Measurements from ENCODE around the gene MMP19. TPM values are rescaled to one million over a fixed set of nuclear protein-coding genes. Genes with fewer than 3 reads are reported as not detected.
A peak's percentile ranks its signal among the peaks of the same experiment; 100 is the strongest.

The MMP19 gene
- total RNA-seq, 2 experiments from 2014 or later = not detected

GRCh38 chr12:55830601-55831446 lies 11.9 kb downstream of the MMP19 start:
- peak; percentile 57 for DNase-seq
- Mint-ChIP-seq H3K4me3 (peak overlapping the region; percentile 99), H3K4me1 (peaks cover 38% of the 10 kb centered on the region)

GRCh38 chr12:55829967-55830600 lies 12.7 kb downstream of the MMP19 start:
- H3K4me3 Mint-ChIP-seq = peak overlapping the region; percentile 99
- H3K27ac Mint-ChIP-seq = peak overlapping the region; percentile 95
- H3K27me3 Mint-ChIP-seq = no peaks in the 10 kb centered on the region
- peak; percentile 43 for DNase-seq
- peaks cover 43% of the 10 kb centered on the region for H3K4me1 Mint-ChIP-seq
- peaks cover 29% of the 10 kb centered on the region for H3K36me3 Mint-ChIP-seq
- no peaks in the 10 kb centered on the region for H3K9me3 Mint-ChIP-seq

More at GRCh38 chr12:55830601-55831446, 11.9 kb downstream of the MMP19 start:
- Mint-ChIP-seq H3K27ac (peak overlapping the region; percentile 95), H3K9me3 (no peaks in the 10 kb centered on the region), H3K36me3 (peaks cover 28% of the 10 kb centered on the region), H3K27me3 (no peaks in the 10 kb centered on the region)

GRCh38 chr12:55828357-55828756 lies 14.4 kb downstream of the MMP19 start:
- Mint-ChIP-seq H3K4me1 (peaks cover 56% of the 10 kb centered on the region), H3K9me3 (no peaks in the 10 kb centered on the region), H3K27ac (peak overlapping the region; percentile 95), H3K4me3 (peak overlapping the region; percentile 99), H3K27me3 (no peaks in the 10 kb centered on the region), H3K36me3 (peaks cover 35% of the 10 kb centered on the region)
- no peak for DNase-seq

- Mint-ChIP-seq H3K4me3 (peak overlapping the region; percentile 99), H3K27ac (peak overlapping the region; percentile 95), H3K9me3 (no peaks in the 10 kb centered on the region), H3K4me1 (peaks cover 62% of the 10 kb centered on the region), H3K36me3 (peaks cover 39% of the 10 kb centered on the region), H3K27me3 (no peaks in the 10 kb centered on the region)
- DNase-seq = no peak
Observed at GRCh38 chr12:55827806-55828205, 14.9 kb downstream of the MMP19 start.

- peaks cover 49% of the 10 kb centered on the region for H3K36me3 Mint-ChIP-seq
Observed at GRCh38 chr12:55824726-55825125, 18.0 kb downstream of the MMP19 start.

GRCh38 chr12:55823419-55823818 lies 19.3 kb downstream of the MMP19 start:
- Mint-ChIP-seq H3K27ac (peak overlapping the region; percentile 80), H3K4me1 (peaks cover 66% of the 10 kb centered on the region), H3K27me3 (no peaks in the 10 kb centered on the region), H3K4me3 (no peak overlapping the region), H3K9me3 (no peaks in the 10 kb centered on the region), H3K36me3 (peaks cover 56% of the 10 kb centered on the region)
- no peak for DNase-seq

More at GRCh38 chr12:55824726-55825125, 18.0 kb downstream of the MMP19 start:
- no peaks in the 10 kb centered on the region for H3K27me3 Mint-ChIP-seq
- no peak for DNase-seq
- peaks cover 56% of the 10 kb centered on the region for H3K4me1 Mint-ChIP-seq
- peak overlapping the region; percentile 99 for H3K4me3 Mint-ChIP-seq
- peak overlapping the region; percentile 80 for H3K27ac Mint-ChIP-seq
- no peaks in the 10 kb centered on the region for H3K9me3 Mint-ChIP-seq

- peak overlapping the region; percentile 31 for H3K27ac Mint-ChIP-seq
- no peaks in the 10 kb centered on the region for H3K27me3 Mint-ChIP-seq
- no peak for DNase-seq
- H3K4me3 Mint-ChIP-seq = no peak overlapping the region
- peaks cover 45% of the 10 kb centered on the region for H3K36me3 Mint-ChIP-seq
- H3K4me1 Mint-ChIP-seq = peaks cover 55% of the 10 kb centered on the region
- no peaks in the 10 kb centered on the region for H3K9me3 Mint-ChIP-seq
Observed at GRCh38 chr12:55822228-55822627, 20.5 kb downstream of the MMP19 start.

GRCh38 chr12:55820679-55821078 lies 22.1 kb downstream of the MMP19 start:
- Mint-ChIP-seq H3K27me3 (no peaks in the 10 kb centered on the region), H3K4me1 (peaks cover 51% of the 10 kb centered on the region), H3K27ac (no peak overlapping the region), H3K9me3 (no peaks in the 10 kb centered on the region), H3K4me3 (no peak overlapping the region), H3K36me3 (peaks cover 32% of the 10 kb centered on the region)
- no peak for DNase-seq

- H3K4me3 Mint-ChIP-seq = no peak overlapping the region
Observed at GRCh38 chr12:55818886-55819285, 23.9 kb downstream of the MMP19 start.

GRCh38 chr12:55818140-55818728 lies 24.5 kb downstream of the MMP19 start:
- Mint-ChIP-seq H3K9me3 (no peaks in the 10 kb centered on the region), H3K4me3 (no peak overlapping the region), H3K4me1 (peaks cover 45% of the 10 kb centered on the region), H3K36me3 (peaks cover 30% of the 10 kb centered on the region), H3K27ac (no peak overlapping the region), H3K27me3 (no peaks in the 10 kb centered on the region)
- no peak for DNase-seq

More at GRCh38 chr12:55818886-55819285, 23.9 kb downstream of the MMP19 start:
- Mint-ChIP-seq H3K36me3 (peaks cover 33% of the 10 kb centered on the region), H3K27ac (no peak overlapping the region), H3K4me1 (peaks cover 48% of the 10 kb centered on the region), H3K27me3 (no peaks in the 10 kb centered on the region), H3K9me3 (no peaks in the 10 kb centered on the region)
- no peak for DNase-seq

GRCh38 chr12:55817345-55818139 lies 25.2 kb downstream of the MMP19 start, which contains the start of the genes ORMDL2 and SARNP:
Gene ORMDL2 (plus strand): TSS chr12:55818041. CDS start chr12:55819000, 959 bp downstream.
Gene SARNP (minus strand): TSS chr12:55817724. CDS start chr12:55817701, 23 bp downstream.
- Mint-ChIP-seq H3K36me3 (peaks cover 32% of the 10 kb centered on the region), H3K27ac (no peak within 1 kb of the TSS), H3K4me1 (peaks cover 43% of the 10 kb centered on the region), H3K9me3 (no peaks in the 10 kb centered on the region), H3K27me3 (no peaks in the 10 kb centered on the region), H3K4me3 (no peak within 1 kb of the TSS)
- DNase-seq = peak; percentile 95

GRCh38 chr12:55816881-55817344 lies 25.8 kb downstream of the MMP19 start:
- no peak overlapping the region for H3K27ac Mint-ChIP-seq
- H3K9me3 Mint-ChIP-seq = no peaks in the 10 kb centered on the region
- no peak overlapping the region for H3K4me3 Mint-ChIP-seq
- no peaks in the 10 kb centered on the region for H3K27me3 Mint-ChIP-seq
- peaks cover 28% of the 10 kb centered on the region for H3K36me3 Mint-ChIP-seq
- H3K4me1 Mint-ChIP-seq = peaks cover 40% of the 10 kb centered on the region
- no peak for DNase-seq

- peaks cover 44% of the 10 kb centered on the region for H3K4me1 Mint-ChIP-seq
- H3K4me3 Mint-ChIP-seq = no peak overlapping the region
- H3K27ac Mint-ChIP-seq = no peak overlapping the region
- no peaks in the 10 kb centered on the region for H3K9me3 Mint-ChIP-seq
- H3K36me3 Mint-ChIP-seq = peaks cover 30% of the 10 kb centered on the region
- no peak for DNase-seq
- no peaks in the 10 kb centered on the region for H3K27me3 Mint-ChIP-seq
Observed at GRCh38 chr12:55815473-55815872, 27.3 kb downstream of the MMP19 start.

- Mint-ChIP-seq H3K36me3 (peaks cover 26% of the 10 kb centered on the region), H3K4me1 (peaks cover 41% of the 10 kb centered on the region), H3K4me3 (no peak overlapping the region), H3K9me3 (no peaks in the 10 kb centered on the region), H3K27me3 (no peaks in the 10 kb centered on the region), H3K27ac (no peak overlapping the region)
- DNase-seq = no peak
Observed at GRCh38 chr12:55814257-55814656, 28.5 kb downstream of the MMP19 start.

Measured in activated naive CD8-positive, alpha-beta T cell treated with anti-CD3 and anti-CD28 coated beads for 36 hours (primary cell).